Stimulated activated CD4-positive, alpha-beta T cell treated with anti-CD3 and anti-CD28 coated beads, Interleukin-12 subunit alpha, Interleukin-12 subunit beta, amount 100 ng/mL, for 4 hours (primary cell): ENCODE data around the gene SLCO3A1.
"Not testable (repeated sequence)": the region's sequence is repeated elsewhere in the genome, so short reads cannot be mapped to it uniquely, and the experiment has no call there.

Experiments
- DNase-seq: peaks from one replicate; pipeline ENCODE4 v3.0.0-alpha.2; 2020

The SLCO3A1 gene

GRCh38 chr15:92170897-92171296 lies 317.4 kb downstream of the SLCO3A1 start:
- no peak for DNase-seq

GRCh38 chr15:92178911-92179310 lies 325.4 kb downstream of the SLCO3A1 start:
- no peak for DNase-seq

DNA sequence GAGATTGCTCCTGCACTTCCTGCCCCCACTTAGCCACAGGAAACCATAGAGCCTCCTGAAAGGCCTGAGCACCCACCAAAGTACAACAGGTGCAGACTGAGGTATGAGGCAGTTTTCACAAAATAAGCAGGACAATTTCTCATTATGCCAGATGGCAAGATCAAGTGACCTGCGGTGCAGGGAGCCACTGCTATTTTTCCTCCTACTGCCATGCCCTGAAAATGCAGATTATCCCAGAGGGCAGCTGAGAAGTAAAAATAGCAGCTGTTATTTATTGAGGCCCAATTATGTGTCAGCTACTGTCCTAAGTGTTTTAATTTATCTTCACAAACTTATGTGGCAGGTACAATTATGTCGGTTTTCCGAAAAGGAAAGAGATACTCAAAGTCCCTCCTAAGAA lies 330.6 kb downstream of the SLCO3A1 start:
- DNase-seq, result no peak

GRCh38 chr15:92184679-92185230 lies 331.2 kb downstream of the SLCO3A1 start:
- no peak for DNase-seq

DNA sequence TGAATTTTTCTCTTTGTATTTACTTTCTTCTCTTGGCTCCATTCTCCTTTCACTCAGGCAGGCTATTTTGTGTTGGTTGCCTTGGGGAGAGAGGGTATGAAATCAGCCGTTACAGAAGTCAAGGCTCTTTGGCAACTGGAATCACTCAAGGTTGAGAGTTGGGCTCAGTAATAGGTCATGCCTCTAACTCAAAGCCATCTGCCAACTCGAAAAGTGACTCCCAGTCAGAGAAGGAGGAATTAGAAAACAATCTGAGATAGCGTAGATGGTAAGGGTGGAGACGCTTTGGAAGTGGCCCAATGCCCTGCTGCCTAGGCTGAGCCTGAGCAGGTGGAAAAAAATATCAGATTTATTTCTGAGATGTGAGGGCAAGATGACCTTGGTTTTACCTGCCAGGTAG lies 334.5 kb downstream of the SLCO3A1 start:
- DNase-seq, result no peak

DNA sequence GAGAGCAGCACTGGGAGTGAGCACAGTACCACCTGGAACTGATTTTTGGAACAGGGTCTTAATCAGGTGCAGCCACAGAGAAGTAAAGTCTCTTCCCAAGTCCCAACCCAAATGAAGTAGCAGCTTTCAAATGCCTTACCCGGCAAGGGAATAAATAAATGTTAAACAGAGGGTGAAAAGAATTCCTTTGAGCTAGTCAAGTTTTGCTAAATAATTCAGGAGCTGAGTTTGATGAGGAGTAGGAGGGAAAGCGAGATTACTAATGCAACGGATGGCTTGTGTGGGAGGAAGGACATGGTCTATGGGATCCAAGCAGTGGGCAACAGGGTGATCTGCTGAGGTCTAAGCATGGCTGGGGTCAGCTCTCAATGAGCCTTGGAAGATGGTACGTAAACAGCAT lies 335.7 kb downstream of the SLCO3A1 start:
- no peak for DNase-seq

DNA sequence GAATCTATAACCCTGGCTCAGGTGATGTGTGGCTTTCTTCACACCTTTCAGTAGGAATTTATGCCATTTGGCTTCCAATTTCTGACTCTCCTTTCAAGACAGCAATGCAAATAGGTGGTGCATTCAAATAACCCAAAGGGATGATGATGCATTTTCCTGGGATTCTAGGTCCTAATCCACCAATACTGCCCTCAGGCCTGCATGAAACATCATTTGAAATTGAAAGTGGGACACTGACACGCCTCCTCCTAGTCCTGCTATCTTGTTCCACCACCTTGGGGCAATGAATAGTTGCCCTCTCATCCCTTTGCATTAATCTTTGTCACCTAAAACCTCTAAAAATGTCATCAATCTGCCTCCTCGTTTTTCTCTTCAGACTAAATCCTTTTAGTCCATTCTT lies 341.7 kb downstream of the SLCO3A1 start:
- no peak for DNase-seq

GRCh38 chr15:92196342-92196741 lies 342.8 kb downstream of the SLCO3A1 start:
- DNase-seq, result no peak

GRCh38 chr15:92197746-92198145 lies 344.2 kb downstream of the SLCO3A1 start:
- no peak for DNase-seq

- DNase-seq, result no peak
These were observed 347.4 kb downstream of the SLCO3A1 start for GRCh38 chr15:92200891-92201290.

DNA sequence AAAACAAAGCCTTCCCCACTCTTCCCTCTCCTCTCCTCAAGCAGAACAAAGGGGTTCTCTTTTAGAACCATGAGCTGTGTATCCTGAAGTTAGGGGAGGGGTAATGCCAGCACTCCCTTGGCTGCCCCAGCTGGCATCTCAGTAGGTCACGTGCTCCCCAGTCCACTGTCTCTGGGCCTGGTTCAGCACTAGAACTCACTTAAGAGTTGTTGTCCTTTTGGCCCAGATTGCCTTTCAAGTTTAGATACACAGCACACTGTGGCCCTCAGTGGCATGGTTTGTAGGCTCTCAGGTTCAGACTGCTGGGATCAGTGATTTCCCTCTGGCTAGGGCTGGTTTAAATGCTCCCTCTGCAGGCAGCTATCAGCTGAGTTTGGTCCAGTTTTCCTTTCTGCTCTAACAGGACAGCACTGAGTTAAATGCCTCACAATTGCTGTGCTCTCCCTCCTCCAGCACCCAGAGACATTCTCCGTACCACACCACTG lies 351.8 kb downstream of the SLCO3A1 start:
- DNase-seq, result no peak

GRCh38 chr15:92207601-92208000 lies 354.1 kb downstream of the SLCO3A1 start:
- DNase-seq, result not testable (repeated sequence)
